SIG-M5 treated with dmso at 0.1 percent for 504 hours (cell line): Measurements from ENCODE around the gene EPHB2.

Experiments used
- DNase-seq: peaks from one replicate; lab custom pipeline; 2025; ENCODE audit not compliant: unreplicated experiment; lab: John Stamatoyannopoulos, UW

The EPHB2 gene

GRCh38 chr1:22749919-22750684 is 39.5 kb downstream of the EPHB2 start:
- DNase-seq, result peak; percentile 58

GRCh38 chr1:22750685-22751051 is 40.0 kb downstream of the EPHB2 start:
- DNase-seq, result no peak

- DNase-seq, result no peak
These were observed 40.5 kb downstream of the EPHB2 start for GRCh38 chr1:22751124-22751531.

- no peak for DNase-seq
These were observed 41.7 kb downstream of the EPHB2 start for GRCh38 chr1:22752339-22752738.

- DNase-seq, result no peak
These were observed 42.9 kb downstream of the EPHB2 start for GRCh38 chr1:22753481-22753971.

- no peak for DNase-seq
These were observed 43.6 kb downstream of the EPHB2 start for GRCh38 chr1:22754106-22754768.

- DNase-seq, result no peak
These were observed 44.2 kb downstream of the EPHB2 start for GRCh38 chr1:22754824-22755223.

GRCh38 chr1:22755641-22756040 is 45.0 kb downstream of the EPHB2 start:
- DNase-seq, result no peak

- DNase-seq, result no peak
These were observed 45.6 kb downstream of the EPHB2 start for GRCh38 chr1:22756125-22756735.

GRCh38 chr1:22760455-22760854 is 49.8 kb downstream of the EPHB2 start:
- DNase-seq, result no peak

GRCh38 chr1:22761101-22761500 is 50.5 kb downstream of the EPHB2 start:
- DNase-seq, result no peak

GRCh38 chr1:22761821-22762220 is 51.2 kb downstream of the EPHB2 start:
- DNase-seq, result no peak

- no peak for DNase-seq
These were observed 53.0 kb downstream of the EPHB2 start for GRCh38 chr1:22763487-22764200.

GRCh38 chr1:22767852-22768251 is 57.2 kb downstream of the EPHB2 start:
- DNase-seq, result no peak

GRCh38 chr1:22769932-22770331 is 59.3 kb downstream of the EPHB2 start:
- DNase-seq, result no peak

- no peak for DNase-seq
These were observed 61.4 kb downstream of the EPHB2 start for GRCh38 chr1:22772014-22772413.

GRCh38 chr1:22773981-22774832 is 63.6 kb downstream of the EPHB2 start:
- DNase-seq, result no peak

- DNase-seq, result no peak
These were observed 64.2 kb downstream of the EPHB2 start for GRCh38 chr1:22774833-22775182.

- no peak for DNase-seq
These were observed 64.8 kb downstream of the EPHB2 start for GRCh38 chr1:22775478-22775877.

GRCh38 chr1:22776035-22776613 is 65.5 kb downstream of the EPHB2 start:
- no peak for DNase-seq
